Transverse colon (tissue), 4 donors: ENCODE results near the gene ANKRD40CL.

Experiments used
- POLR2A ChIP-seq: fragments of 450-650 bp; IDR thresholded peaks from one replicate; pipeline ENCODE4 v1.6.1; 2016; ENCODE audit warnings: antibody characterized with exemption, mild to moderate bottlenecking, moderate library complexity
- POLR2AphosphoS5 ChIP-seq, 3 donors: sonication (generic); formaldehyde crosslinking; IDR thresholded peaks; one replicate each; pipeline ENCODE4 v1.6.1; 2016; ENCODE audit warnings: antibody characterized with exemption in 3 of 3
- TF ChIP-seq, protein P1 (sequence below), 5 experiments: fragments of 200-600 bp in 3 of 5; fragments of 450-650 bp in 2 of 5; sonication (generic) in 3 of 5; IDR thresholded peaks; 1 replicate in 2 of 5; 2 replicates in 3 of 5; pipeline ENCODE4 v1.5.1; 2016 to 2017; ENCODE audit warnings: antibody characterized with exemption in 5 of 5, inconsistent platforms in 3 of 5, mild to moderate bottlenecking in 2 of 5, moderate library complexity in 1 of 5

DNA sequence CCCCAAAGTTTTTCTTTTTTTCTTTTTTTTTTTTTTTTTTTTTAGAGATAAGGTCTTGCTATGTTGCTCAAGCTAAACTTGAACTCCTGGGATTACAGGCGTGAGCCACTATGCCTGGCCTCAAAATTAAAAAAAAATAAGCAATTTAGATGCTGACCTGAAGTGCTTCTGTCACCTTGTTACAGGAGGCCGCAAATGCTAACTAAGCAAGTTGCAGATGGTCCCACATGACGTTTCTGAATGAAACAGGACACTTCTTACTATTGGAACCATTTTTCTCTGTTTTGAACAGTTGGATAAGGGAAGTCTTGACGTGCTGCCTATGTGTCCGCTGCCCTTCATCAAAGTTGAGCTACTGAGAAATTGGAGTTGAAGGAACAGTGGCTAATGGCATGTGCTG is 8.8 kb downstream of the ANKRD40CL start:
- TF ChIP-seq POLR2A, result no peak
- TF ChIP-seq, protein P1, sequence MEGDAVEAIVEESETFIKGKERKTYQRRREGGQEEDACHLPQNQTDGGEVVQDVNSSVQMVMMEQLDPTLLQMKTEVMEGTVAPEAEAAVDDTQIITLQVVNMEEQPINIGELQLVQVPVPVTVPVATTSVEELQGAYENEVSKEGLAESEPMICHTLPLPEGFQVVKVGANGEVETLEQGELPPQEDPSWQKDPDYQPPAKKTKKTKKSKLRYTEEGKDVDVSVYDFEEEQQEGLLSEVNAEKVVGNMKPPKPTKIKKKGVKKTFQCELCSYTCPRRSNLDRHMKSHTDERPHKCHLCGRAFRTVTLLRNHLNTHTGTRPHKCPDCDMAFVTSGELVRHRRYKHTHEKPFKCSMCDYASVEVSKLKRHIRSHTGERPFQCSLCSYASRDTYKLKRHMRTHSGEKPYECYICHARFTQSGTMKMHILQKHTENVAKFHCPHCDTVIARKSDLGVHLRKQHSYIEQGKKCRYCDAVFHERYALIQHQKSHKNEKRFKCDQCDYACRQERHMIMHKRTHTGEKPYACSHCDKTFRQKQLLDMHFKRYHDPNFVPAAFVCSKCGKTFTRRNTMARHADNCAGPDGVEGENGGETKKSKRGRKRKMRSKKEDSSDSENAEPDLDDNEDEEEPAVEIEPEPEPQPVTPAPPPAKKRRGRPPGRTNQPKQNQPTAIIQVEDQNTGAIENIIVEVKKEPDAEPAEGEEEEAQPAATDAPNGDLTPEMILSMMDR (IDR thresholded peaks at IDR 0.05), result no peak
- TF ChIP-seq POLR2AphosphoS5 (IDR thresholded peaks at IDR 0.05), result no peak
